ENCODE data around the gene SLC44A1.

SLC44A1 gene

GRCh38 chr9:105275938-105276337, 31.5 kb downstream of the SLC44A1 start:
- no peak for TF ChIP-seq CTCF (IDR thresholded peaks at IDR 0.05; ENCODE audit: borderline replicate concordance, control extremely low read depth, extremely low read depth, insufficient read depth, missing control alignments)
- no peak for DNase-seq (ENCODE audit: low spot score)
- in situ Hi-C loops (cut with MboI; ENCODE audit: low sequenced_read_pairs, unreplicated experiment) = no loop called here

- DNase-seq (ENCODE audit: low spot score) = no peak
- no peak for TF ChIP-seq CTCF (IDR thresholded peaks at IDR 0.05; ENCODE audit: borderline replicate concordance, control extremely low read depth, extremely low read depth, insufficient read depth, missing control alignments)
- in situ Hi-C loops (cut with MboI; ENCODE audit: low sequenced_read_pairs, unreplicated experiment) = no loop called here
Measured at GRCh38 chr9:105278751-105279150, 34.3 kb downstream of the SLC44A1 start.

GRCh38 chr9:105280691-105281090, 36.2 kb downstream of the SLC44A1 start:
- DNase-seq (ENCODE audit: low spot score) = no peak
- TF ChIP-seq CTCF (IDR thresholded peaks at IDR 0.05; ENCODE audit: borderline replicate concordance, control extremely low read depth, extremely low read depth, insufficient read depth, missing control alignments) = no peak
- in situ Hi-C loops (cut with MboI; ENCODE audit: low sequenced_read_pairs, unreplicated experiment) = no loop called here

GRCh38 chr9:105281272-105281671, 36.8 kb downstream of the SLC44A1 start:
- in situ Hi-C loops (cut with MboI; ENCODE audit: low sequenced_read_pairs, unreplicated experiment) = no loop called here
- DNase-seq (ENCODE audit: low spot score) = no peak

GRCh38 chr9:105281926-105282325, 37.5 kb downstream of the SLC44A1 start:
- no peak for DNase-seq (ENCODE audit: low spot score)
- no peak for TF ChIP-seq CTCF (IDR thresholded peaks at IDR 0.05; ENCODE audit: borderline replicate concordance, control extremely low read depth, extremely low read depth, insufficient read depth, missing control alignments)
- in situ Hi-C loops (cut with MboI; ENCODE audit: low sequenced_read_pairs, unreplicated experiment) = no loop called here

More at GRCh38 chr9:105281272-105281671, 36.8 kb downstream of the SLC44A1 start:
- TF ChIP-seq CTCF (IDR thresholded peaks at IDR 0.05; ENCODE audit: borderline replicate concordance, control extremely low read depth, extremely low read depth, insufficient read depth, missing control alignments) = no peak

GRCh38 chr9:105282870-105283621, 38.6 kb downstream of the SLC44A1 start:
- TF ChIP-seq CTCF (IDR thresholded peaks at IDR 0.05; ENCODE audit: borderline replicate concordance, control extremely low read depth, extremely low read depth, insufficient read depth, missing control alignments) = no peak
- DNase-seq (ENCODE audit: low spot score) = no peak
- in situ Hi-C loops (cut with MboI; ENCODE audit: low sequenced_read_pairs, unreplicated experiment) = no loop called here

All from GM13976 (cell line).